ENCODE results near the gene ZSWIM9.

The ZSWIM9 gene

GRCh38 chr19:48169939-48170803, at the start of gene ZSWIM9, which contains the start of gene LIG1:
Gene ZSWIM9, plus strand, starts transcription at chr19:48170680. Its CDS starts 1,123 bp downstream, at chr19:48171803.
Gene LIG1, minus strand, starts transcription at chr19:48170344. Its CDS starts 4,778 bp downstream, at chr19:48165566.
- in situ Hi-C loops (cut with MboI; ENCODE audit: low sequenced_read_pairs), result no loop called here

GRCh38 chr19:48121066-48121465, 49.4 kb upstream of the ZSWIM9 start:
- in situ Hi-C loops (cut with MboI; ENCODE audit: low sequenced_read_pairs), result no loop called here

GRCh38 chr19:48121909-48122371, 48.5 kb upstream of the ZSWIM9 start:
- in situ Hi-C loops (cut with MboI; ENCODE audit: low sequenced_read_pairs), result no loop called here

GRCh38 chr19:48122421-48122820, 48.1 kb upstream of the ZSWIM9 start:
- in situ Hi-C loops (cut with MboI; ENCODE audit: low sequenced_read_pairs), result no loop called here

GRCh38 chr19:48123907-48124651, 46.4 kb upstream of the ZSWIM9 start:
- in situ Hi-C loops (cut with MboI; ENCODE audit: low sequenced_read_pairs), result no loop called here

- in situ Hi-C loops (cut with MboI; ENCODE audit: low sequenced_read_pairs), result no loop called here
Measured at GRCh38 chr19:48127561-48127960, 42.9 kb upstream of the ZSWIM9 start.

- in situ Hi-C loops (cut with MboI; ENCODE audit: low sequenced_read_pairs), result no loop called here
Measured at GRCh38 chr19:48133094-48133493, 37.4 kb upstream of the ZSWIM9 start.

- in situ Hi-C loops (cut with MboI; ENCODE audit: low sequenced_read_pairs), result no loop called here
Measured at GRCh38 chr19:48135411-48135810, 35.1 kb upstream of the ZSWIM9 start.

GRCh38 chr19:48136547-48136946, 33.9 kb upstream of the ZSWIM9 start:
- in situ Hi-C loops (cut with MboI; ENCODE audit: low sequenced_read_pairs), result no loop called here

GRCh38 chr19:48137411-48137810, 33.1 kb upstream of the ZSWIM9 start:
- in situ Hi-C loops (cut with MboI; ENCODE audit: low sequenced_read_pairs), result no loop called here

GRCh38 chr19:48139053-48139452, 31.4 kb upstream of the ZSWIM9 start:
- in situ Hi-C loops (cut with MboI; ENCODE audit: low sequenced_read_pairs), result no loop called here

GRCh38 chr19:48147597-48148175, 22.8 kb upstream of the ZSWIM9 start:
- in situ Hi-C loops (cut with MboI; ENCODE audit: low sequenced_read_pairs), result no loop called here

GRCh38 chr19:48148576-48148975, 21.9 kb upstream of the ZSWIM9 start:
- in situ Hi-C loops (cut with MboI; ENCODE audit: low sequenced_read_pairs), result no loop called here

- in situ Hi-C loops (cut with MboI; ENCODE audit: low sequenced_read_pairs), result no loop called here
Measured at GRCh38 chr19:48149430-48149829, 21.1 kb upstream of the ZSWIM9 start.

- in situ Hi-C loops (cut with MboI; ENCODE audit: low sequenced_read_pairs), result no loop called here
Measured at GRCh38 chr19:48152551-48152950, 17.9 kb upstream of the ZSWIM9 start.

- in situ Hi-C loops (cut with MboI; ENCODE audit: low sequenced_read_pairs), result no loop called here
Measured at GRCh38 chr19:48154003-48154402, 16.5 kb upstream of the ZSWIM9 start.

GRCh38 chr19:48158210-48158790, 12.2 kb upstream of the ZSWIM9 start:
- in situ Hi-C loops (cut with MboI; ENCODE audit: low sequenced_read_pairs), result no loop called here

- in situ Hi-C loops (cut with MboI; ENCODE audit: low sequenced_read_pairs), result no loop called here
Measured at GRCh38 chr19:48168689-48169088, 1.8 kb upstream of the ZSWIM9 start.

- in situ Hi-C loops (cut with MboI; ENCODE audit: low sequenced_read_pairs), result no loop called here
Measured at GRCh38 chr19:48169578-48169938, 922 bp upstream of the ZSWIM9 start.

- in situ Hi-C loops (cut with MboI; ENCODE audit: low sequenced_read_pairs), result no loop called here
Measured at GRCh38 chr19:48170817-48171347, 402 bp downstream of the ZSWIM9 start.

GRCh38 chr19:48171710-48172109, 1.2 kb downstream of the ZSWIM9 start:
- in situ Hi-C loops (cut with MboI; ENCODE audit: low sequenced_read_pairs), result no loop called here
